Measurements from ENCODE around the gene ARHGAP28. TPM values are rescaled to one million over a fixed set of nuclear protein-coding genes. Genes with fewer than 3 reads are reported as not detected.

The ARHGAP28 gene
- total RNA-seq, 1 donor from 2014 or later, result 16.0 TPM

GRCh38 chr18:6960656-6961055, 231.1 kb downstream of the ARHGAP28 start:
- DNase-seq (ENCODE audit: low spot score), result no peak

GRCh38 chr18:6961331-6961730, 231.8 kb downstream of the ARHGAP28 start:
- no peak for DNase-seq (ENCODE audit: low spot score)

GRCh38 chr18:6962571-6963451, 233.3 kb downstream of the ARHGAP28 start:
- no peak for DNase-seq (ENCODE audit: low spot score)

GRCh38 chr18:6963452-6964097, 234.1 kb downstream of the ARHGAP28 start:
- no peak for DNase-seq (ENCODE audit: low spot score)

Data from ureter (tissue), 1 donor.